Prostate gland (tissue), 2 donors: ENCODE results near the gene PRKAA1.

Source experiments
- CTCF ChIP-seq, 4 experiments: fragments of 200-600 bp in 2 of 4; fragments of 450-650 bp in 2 of 4; sonication (generic) in 2 of 4; IDR thresholded peaks; 1 replicate in 3 of 4; 2 replicates in 1 of 4; pipeline ENCODE4 v1.5.1; 2016 to 2019; ENCODE audit warnings: antibody characterized with exemption in 4 of 4, mild to moderate bottlenecking in 2 of 4, moderate library complexity in 2 of 4
- POLR2A ChIP-seq: fragments of 450-650 bp; IDR thresholded peaks from one replicate; pipeline ENCODE4 v1.6.1; 2016; ENCODE audit warnings: antibody characterized with exemption, mild to moderate bottlenecking
- POLR2AphosphoS5 ChIP-seq: sonication (generic); formaldehyde crosslinking; IDR thresholded peaks from one replicate; pipeline ENCODE4 v1.6.1; 2017; ENCODE audit warnings: antibody characterized with exemption

DNA sequence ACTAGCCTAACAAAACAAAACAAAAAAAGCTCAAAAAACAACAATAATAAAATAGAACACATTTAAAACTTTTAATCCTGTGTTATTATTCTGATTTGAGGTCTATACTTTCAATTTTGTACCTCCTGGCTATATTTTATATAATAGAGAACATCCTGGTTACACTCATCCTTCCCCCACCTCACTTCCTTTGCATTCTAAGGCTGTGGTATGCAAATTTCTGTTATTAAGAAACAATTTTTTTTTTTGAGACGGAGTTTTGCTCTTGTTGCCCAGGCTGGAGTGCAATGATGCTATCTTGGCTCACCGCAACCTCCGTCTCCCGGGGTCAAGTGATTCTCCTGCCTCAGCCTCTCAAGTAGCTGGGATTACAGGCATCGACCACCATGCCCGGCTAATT lies 39.9 kb upstream of the PRKAA1 start:
- TF ChIP-seq CTCF (IDR thresholded peaks at IDR 0.05) (no peak), POLR2A (no peak), POLR2AphosphoS5 (no peak)
